Right hindlimb (tissue), 1 donor: ENCODE results near the gene ST8SIA5.
"Not testable (repeated sequence)": the region's sequence is repeated elsewhere in the genome, so short reads cannot be mapped to it uniquely, and the experiment has no call there.

Source experiments
- DNase-seq: peaks from one replicate; pipeline ENCODE4 v3.0.0-alpha.2; 2018

Gene ST8SIA5

DNA sequence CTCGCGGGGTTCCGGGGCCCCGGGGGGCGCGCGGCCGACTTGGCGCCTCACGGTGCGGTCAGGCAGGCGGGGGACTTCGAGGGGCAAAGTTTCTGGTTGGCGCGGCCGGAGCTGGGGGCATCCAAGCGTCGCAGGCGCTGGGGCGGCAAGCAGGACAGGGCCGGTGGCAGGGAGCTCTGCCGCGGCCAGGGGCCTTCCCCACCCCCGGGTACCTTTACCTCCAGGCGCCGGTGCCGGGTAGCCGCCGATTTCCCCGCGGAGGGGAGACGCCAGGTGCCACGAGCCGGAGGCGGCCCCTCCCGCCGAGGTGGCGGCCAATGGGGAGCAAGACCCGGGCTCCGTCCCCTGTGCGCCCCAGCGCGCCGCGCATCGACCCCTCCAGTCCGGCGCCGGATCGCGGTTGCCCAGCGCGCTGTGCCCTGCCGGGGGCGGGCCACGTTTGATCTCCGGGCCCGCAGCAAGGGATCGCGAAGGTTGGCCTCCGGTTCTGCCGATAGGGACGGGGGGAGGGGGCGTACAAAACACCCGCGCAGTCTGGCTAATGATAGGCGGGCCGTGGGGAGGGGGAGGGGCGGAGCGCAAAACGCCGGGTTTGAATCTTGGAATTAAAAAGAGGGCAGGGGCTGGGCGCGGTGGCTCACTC is at the start of gene ST8SIA5:
ST8SIA5 (minus strand) TSS at position 495 of the 643 bp plus-strand sequence. CDS start 545 bp downstream, outside the sequence.
- no peak for DNase-seq

GRCh38 chr18:46795945-46796344 is 39.1 kb upstream of the ST8SIA5 start:
- not testable (repeated sequence) for DNase-seq

GRCh38 chr18:46794607-46795006 is 37.8 kb upstream of the ST8SIA5 start:
- DNase-seq = no peak

DNA sequence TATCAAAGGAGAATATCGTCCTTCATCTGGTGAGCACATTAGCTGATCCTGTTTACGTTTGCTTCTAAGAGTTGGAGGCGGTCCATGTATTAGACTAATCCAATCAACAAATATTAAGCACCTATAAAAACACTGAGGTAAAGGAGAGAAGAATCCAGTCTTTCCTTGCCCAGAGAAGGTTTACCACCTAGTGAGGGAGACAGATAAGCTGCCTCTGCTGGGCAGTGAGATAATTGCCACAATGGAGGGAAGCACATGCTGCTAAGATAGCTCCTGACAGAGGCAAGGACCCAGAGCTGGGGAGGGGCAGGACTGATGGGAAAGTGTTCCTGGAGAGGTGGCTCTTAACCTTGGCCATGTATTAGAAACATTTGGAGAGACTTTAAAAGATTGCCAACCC is 36.7 kb upstream of the ST8SIA5 start:
- no peak for DNase-seq

- no peak for DNase-seq
Measured at GRCh38 chr18:46789088-46789487, 32.2 kb upstream of the ST8SIA5 start.

DNA sequence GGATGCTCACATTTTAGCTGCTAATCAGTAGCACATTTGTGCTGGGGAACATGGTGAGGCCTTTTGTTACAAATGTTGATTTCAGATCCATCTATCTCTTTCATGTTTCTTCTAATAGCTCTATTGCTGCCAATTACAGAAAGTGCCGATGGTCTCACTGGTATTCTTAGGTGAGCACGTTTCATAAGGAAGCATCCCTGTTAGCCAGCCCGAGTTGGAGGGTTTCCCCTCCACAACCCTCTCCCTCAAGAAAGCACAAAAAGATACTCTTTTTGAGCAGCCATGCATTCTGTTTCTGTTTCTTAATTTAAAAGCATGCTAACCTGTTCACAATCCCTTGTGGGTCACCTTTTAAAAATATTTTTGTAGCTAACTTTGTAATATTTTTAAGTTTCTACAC is 30.8 kb upstream of the ST8SIA5 start:
- no peak for DNase-seq

- no peak for DNase-seq
Measured at GRCh38 chr18:46772357-46772756, 15.5 kb upstream of the ST8SIA5 start.

DNA sequence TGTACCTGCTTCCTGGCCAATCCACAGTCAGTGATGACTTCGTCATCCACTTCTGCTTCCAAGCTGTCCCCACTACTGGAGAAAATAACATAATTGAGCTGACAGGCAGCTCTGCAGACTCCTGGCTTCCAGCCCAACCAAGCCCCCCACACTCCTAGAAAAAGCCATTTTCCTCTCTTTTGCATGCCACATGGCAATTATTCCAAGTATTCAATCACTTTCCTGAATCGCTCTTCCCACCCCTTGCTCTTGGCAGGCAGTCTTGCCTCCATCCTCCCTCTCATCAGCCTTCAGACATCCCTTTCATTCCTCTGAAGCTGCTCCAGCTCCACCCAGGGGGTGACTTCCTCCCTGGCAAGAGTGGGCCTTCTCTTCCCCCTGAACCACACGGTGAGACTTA is 14.3 kb upstream of the ST8SIA5 start:
- no peak for DNase-seq

DNA sequence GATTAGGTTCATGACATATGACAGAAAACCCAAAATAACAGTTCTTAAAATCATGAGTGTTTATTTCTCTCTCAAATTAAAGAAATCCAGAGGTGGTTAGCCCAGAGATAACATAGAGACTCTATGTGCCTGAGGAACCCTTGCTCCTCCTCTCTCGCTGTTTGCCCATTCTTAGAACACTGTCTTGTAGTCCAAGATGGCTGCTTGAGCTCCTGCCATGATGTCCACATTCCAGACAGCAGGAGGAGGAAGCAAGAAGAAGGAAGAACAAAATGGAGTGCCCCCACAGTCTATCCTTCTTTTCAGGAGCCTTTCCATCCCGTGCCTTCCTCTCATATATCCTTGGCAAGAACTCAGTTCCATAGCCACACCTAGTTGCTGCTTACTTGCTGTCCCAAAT is 13.9 kb upstream of the ST8SIA5 start:
- DNase-seq = no peak

DNA sequence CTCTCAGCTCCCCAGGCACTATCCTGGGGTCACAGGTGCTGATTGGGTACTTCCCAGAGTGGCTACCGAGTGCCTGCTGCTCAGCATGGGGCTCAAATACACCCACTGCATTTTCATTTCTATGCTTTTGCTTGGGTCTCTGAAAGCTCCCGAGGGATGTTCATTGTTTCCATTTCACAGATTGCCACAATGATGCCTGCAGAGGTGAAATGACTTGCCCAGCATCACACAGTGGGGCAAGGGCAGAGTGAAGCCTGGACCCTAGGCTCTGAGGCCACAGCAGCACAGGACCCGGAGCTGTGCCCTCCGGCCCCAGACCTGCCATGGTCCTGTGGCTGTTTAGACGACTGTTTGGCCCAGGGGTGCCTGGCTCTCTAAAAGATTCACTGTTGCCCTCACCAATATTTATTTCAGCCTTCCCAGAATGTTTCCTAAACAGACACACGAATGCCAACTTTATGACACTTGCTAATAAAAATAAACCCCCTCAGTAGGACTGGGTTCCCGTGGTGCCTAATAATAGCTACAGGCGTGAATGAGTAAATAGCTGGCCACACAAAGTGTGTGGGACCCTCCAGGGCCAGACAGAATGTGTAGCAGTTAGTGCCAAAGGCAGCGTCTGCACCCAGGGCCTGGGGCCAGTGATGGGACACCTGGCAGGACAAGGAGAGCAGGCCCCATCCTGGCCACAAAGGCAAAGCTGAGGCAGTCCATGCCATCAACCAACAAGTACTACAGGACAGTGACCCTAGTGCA is 11.5 kb upstream of the ST8SIA5 start:
- DNase-seq = no peak

GRCh38 chr18:46767217-46767616 is 10.4 kb upstream of the ST8SIA5 start:
- DNase-seq = no peak

GRCh38 chr18:46764586-46764985 is 7.7 kb upstream of the ST8SIA5 start:
- DNase-seq = no peak

GRCh38 chr18:46761059-46761769 is 4.4 kb upstream of the ST8SIA5 start:
- no peak for DNase-seq

GRCh38 chr18:46759890-46760289 is 3.0 kb upstream of the ST8SIA5 start:
- no peak for DNase-seq

- no peak for DNase-seq
Measured at GRCh38 chr18:46756025-46756558, 761 bp downstream of the ST8SIA5 start.

DNA sequence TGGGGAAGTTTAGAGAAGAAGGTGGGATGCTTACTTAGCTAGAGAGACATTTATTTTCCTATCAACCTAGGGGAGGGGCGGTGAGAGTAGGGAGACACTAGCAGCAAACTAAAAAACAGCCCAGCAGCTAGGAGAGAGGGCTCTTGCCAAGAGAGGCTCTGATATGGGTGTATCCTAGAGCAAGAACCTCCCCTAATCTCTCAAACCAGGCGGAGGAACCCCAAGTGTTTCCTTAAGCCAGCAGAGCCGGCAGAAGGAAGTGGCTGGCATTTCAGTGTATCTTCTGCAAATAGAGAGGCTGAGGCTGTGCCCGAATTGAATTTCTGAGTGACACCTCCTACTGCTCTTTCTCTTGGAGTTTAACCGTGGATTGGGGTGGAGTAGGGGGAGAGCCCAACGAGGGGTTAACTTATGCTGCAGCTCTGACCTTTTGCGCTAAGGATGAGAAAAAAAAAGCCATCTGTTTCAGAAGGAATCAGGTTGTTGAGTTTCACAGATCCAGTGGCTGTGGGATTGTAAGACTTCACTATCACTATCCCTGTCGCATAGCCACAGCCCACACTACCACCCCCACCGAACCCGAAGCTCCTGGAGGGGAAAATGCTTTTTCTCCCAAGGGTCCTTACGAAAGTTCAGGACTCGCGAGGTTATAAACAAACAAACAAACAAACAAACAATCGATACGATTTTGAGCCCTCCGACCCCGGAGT is 1.4 kb downstream of the ST8SIA5 start:
- no peak for DNase-seq

GRCh38 chr18:46754661-46755292 is 2.1 kb downstream of the ST8SIA5 start:
- no peak for DNase-seq

DNA sequence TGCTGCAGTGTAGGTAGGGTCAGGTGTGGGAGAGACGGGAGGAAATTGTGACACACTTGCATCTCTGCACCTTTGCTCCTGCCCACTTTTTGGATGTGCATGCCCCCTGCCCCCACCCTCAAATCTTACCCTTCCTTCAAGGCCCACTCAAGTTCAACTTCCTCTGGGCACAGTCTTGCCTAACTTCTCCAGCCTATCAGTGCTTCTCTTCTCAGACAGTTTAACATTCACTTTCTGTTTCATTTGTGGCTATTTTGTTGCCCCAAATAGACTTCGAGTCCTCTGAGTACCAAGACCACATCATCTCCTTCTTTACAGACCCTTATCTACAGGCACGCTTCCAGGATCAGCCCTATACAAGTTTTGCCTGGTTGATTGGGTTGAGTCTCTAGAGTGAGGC is 2.7 kb downstream of the ST8SIA5 start:
- no peak for DNase-seq

DNA sequence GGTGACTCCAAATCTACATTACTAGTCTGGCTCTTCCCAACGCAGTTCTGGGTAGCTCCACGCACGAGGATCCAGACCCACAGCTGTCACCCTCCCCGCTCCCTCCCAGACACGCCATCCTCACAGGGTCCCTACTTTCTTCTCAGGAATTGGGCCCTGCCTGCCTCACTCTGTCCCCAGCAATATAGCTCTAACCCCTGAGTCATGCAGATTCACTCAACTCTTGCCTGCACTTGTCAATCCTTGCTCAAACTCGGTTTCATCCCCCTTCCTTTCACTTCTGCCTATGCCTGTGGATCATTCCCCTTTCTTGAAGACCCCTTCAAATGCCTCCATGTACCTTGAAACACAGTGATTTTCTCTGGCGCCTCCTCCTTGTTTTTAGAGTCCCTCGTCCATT is 5.0 kb downstream of the ST8SIA5 start:
- DNase-seq = no peak

DNA sequence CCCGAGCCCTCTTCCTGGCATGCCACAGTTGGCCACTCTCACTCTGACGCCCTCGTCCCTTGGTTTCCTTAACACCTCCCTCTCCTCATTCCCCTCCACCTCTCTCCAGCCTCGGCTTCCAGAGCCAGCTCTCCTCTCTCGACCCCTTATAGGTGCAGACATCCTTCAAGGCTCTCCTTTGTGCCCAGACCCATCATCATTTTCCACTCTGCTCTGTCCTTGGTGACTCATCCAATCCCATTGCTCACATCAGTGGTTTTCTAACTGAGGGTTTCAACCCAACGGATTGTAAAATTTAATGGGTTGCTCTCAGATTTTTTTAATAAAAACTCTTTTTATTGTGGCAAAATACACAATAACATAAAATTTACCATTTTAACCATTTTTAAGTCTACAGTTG is 6.2 kb downstream of the ST8SIA5 start:
- DNase-seq = no peak

DNA sequence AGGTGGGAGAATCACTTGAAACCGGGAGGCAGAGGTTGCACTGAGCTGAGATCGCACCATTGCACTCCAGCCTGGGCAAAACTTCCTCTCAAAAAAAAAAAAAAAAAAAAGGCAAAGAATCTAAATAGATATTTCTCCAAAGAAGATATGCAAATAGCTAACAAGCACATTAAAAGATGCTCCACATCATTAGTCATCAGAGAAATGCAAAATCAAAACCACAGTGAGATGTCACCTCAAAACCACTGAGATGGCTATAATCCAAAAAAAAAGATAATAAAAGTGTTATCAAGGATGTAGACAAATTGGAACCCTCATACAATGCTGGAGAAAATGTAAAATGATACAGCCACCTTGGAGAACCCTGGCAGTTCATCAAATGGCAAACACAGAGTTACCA is 8.4 kb downstream of the ST8SIA5 start:
- DNase-seq = no peak

DNA sequence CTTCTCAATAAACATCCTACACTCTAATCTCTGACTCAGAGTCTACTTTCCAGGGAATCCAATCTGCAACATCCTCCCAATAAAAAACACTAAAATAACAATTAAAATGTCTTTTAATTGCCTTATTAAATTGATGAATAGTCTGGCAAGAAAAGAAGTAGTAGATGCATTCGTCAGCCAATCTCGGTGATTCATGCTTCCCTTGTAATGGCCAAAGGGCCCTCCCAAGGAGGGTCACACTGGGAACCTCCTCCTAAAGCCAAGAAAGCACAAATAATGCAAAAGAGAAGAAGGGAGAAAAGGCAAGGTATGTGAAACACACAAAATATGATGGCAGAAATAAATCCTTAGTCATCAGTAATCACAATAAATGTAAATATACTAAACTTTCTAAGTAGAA is 16.8 kb downstream of the ST8SIA5 start:
- no peak for DNase-seq

- no peak for DNase-seq
Measured at GRCh38 chr18:46738491-46738890, 18.4 kb downstream of the ST8SIA5 start.
